H1 (cell line): ENCODE data around the gene LRRFIP1. TPM values are rescaled to one million over a fixed set of nuclear protein-coding genes. Genes with fewer than 3 reads are reported as not detected.

Source experiments
- MAFK ChIP-seq: IDR thresholded peaks from 2 replicates; pipeline ENCODE4 v1.6.1; 2012; ENCODE audit warnings: low read depth, mild to moderate bottlenecking, improper control_type of control experiment, low read length
- RNF2 ChIP-seq: fragments of 200-900, 300-1000 bp; sonication (generic); IDR thresholded peaks from 2 replicates; pipeline ENCODE4 v1.7.1; 2016; ENCODE audit warnings: borderline replicate concordance, low read depth, mild to moderate bottlenecking, antibody characterized with exemption, low read length; ENCODE audit not compliant: poor library complexity, severe bottlenecking; ENCODE audit errors: missing control alignments
- TEAD4 ChIP-seq: IDR thresholded peaks from 2 replicates; pipeline ENCODE4 v1.6.1; 2012; ENCODE audit warnings: low read depth, low read length, inconsistent platforms, mixed read lengths
- YY1 ChIP-seq: IDR thresholded peaks from 2 replicates; pipeline ENCODE4 v1.6.1; 2011; ENCODE audit warnings: low read depth, mild to moderate bottlenecking, low read length
- ZNF274 ChIP-seq: IDR thresholded peaks from 2 replicates; pipeline ENCODE4 v1.7.0; 2012; ENCODE audit warnings: low read length, borderline replicate concordance; ENCODE audit errors: extremely low read depth
- polyA plus RNA-seq, 7 experiments: library from polyadenylated mRNA; depleted of rRNA in 3 of 7; stranded (reverse) in 5 of 7; unstranded in 2 of 7; fragments of >200 nt in 5 of 7; fragments of 200-250 nt in 2 of 7; gene quantifications; 1 replicate in 5 of 7; 2 replicates in 1 of 7; 4 replicates in 1 of 7; pipeline versions ENCODE4 v1.2.1 to v1.2.3, GENCODE V29; 2011 to 2013; ENCODE audit warnings: missing spikeins in 2 of 7, mixed read lengths in 2 of 7
- total RNA-seq: library from RNA; stranded (reverse); fragmentation: NEBNext Ultra II Directional; extraction: Animal tissue kit (Norgen Biotek cat#: 25700); gene quantifications from 2 replicates; pipeline ENCODE4 v1.2.1, GENCODE V29; 2021

The LRRFIP1 gene
- total and polyA plus RNA-seq, 2 of the 8 experiments (the other 6 are each of a cell fraction or from before 2014, with no cell fraction given), result 12.1 to 75.8 TPM

DNA sequence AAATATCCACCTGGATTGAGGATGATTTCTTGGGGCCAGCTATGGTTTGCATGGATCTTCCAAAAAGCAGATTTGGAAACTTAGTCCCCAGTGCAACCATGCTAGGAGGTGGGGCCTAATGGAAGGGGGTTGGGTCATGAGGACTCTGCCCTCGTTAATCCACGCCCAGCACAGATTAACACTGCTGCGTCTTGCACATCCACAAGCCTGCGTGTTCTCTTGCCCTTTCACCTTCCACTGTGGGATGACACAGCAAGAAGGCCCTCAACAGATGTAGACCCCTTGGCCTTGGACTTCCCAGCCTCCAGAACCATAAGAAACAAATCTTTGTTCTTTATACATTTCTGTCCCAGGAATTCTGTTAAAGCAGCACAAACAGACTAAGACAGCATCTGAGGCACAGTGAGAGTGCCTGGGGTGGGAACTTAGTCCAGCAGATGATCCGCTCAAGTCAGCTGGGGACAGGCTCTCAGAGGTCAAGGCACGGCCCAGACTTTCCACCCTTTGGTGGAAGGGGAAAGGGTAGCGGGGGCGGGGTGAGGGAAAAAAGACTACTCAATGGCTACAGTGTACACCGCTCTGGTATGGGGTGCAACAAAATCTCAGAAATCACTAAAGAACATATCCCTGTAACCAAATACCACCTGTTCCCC, 39.2 kb upstream of the LRRFIP1 start (continued):
- TF ChIP-seq RNF2, result no peak
- TF ChIP-seq MAFK, result no peak
- TF ChIP-seq YY1, result no peak
- no peak for TF ChIP-seq ZNF274
- no peak for TF ChIP-seq TEAD4
